Hair follicle dermal papilla cell (primary cell): ENCODE results near the gene NTNG2. TPM values are rescaled to one million over a fixed set of nuclear protein-coding genes. Genes with fewer than 3 reads are reported as not detected.

ENCODE experiments used
- total RNA-seq: library from RNA; depleted of rRNA; stranded (reverse); fragments of >200 nt; gene quantifications from 2 replicates; pipeline ENCODE4 v1.2.3, GENCODE V29; 2012

The NTNG2 gene
- 3.5 and 4.1 TPM in 2 replicates for total RNA-seq

DNA sequence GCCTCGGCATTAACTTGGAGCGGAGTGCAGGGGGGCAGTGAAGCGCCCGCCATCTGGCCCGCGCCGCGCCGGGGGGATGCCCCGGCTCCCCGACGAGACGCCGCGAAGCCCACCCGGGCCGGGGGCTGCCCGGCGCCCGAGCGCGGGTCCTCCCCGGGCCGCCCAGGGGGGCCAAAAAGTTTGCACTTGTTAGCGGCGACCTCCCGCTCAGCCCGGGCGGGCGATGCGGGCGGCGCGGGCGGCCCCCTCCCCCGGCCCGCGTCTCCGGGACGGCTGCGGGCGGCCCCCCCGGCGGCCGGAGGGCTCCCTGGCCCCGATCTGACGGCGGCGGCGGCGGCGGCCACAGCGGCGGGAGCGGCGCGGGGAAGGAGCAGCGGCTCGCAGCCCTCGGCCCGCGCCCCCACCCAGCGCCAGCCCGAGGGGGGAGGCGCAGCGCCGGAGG, at the start of gene NTNG2:
Gene NTNG2, plus strand, starts transcription at position 316 of the 442 bp plus-strand sequence. CDS start 4,774 bp downstream, outside the sequence.

Other genes with a start within 250 kb of the NTNG2 start
- gene MED27, start 82.2 kb upstream of the NTNG2 start, total RNA-seq, result 19.0 and 22.2 TPM in 2 replicates
- 82.7 and 103 TPM in 2 replicates for gene SETX, start 192.9 kb downstream of the NTNG2 start, total RNA-seq
- 5.4 and 5.6 TPM in 2 replicates for gene TTF1, start 244.8 kb downstream of the NTNG2 start, total RNA-seq
- gene CFAP77, start 248.2 kb downstream of the NTNG2 start, total RNA-seq, result not detected in 2 replicates